DMS 273 (cell line): Measurements from ENCODE around the gene PARD3.

Experiments used
- DNase-seq: peaks from one replicate; lab custom pipeline; 2025; ENCODE audit not compliant: unreplicated experiment; lab: John Stamatoyannopoulos, UW

Gene PARD3

GRCh38 chr10:34178196-34178595 is 636.9 kb downstream of the PARD3 start:
- no peak for DNase-seq

- no peak for DNase-seq
These were observed 637.7 kb downstream of the PARD3 start for GRCh38 chr10:34177445-34177844.

GRCh38 chr10:34176351-34176750 is 638.7 kb downstream of the PARD3 start:
- no peak for DNase-seq

- no peak for DNase-seq
These were observed 640.0 kb downstream of the PARD3 start for GRCh38 chr10:34175121-34175520.

- DNase-seq, result no peak
These were observed 642.1 kb downstream of the PARD3 start for GRCh38 chr10:34172936-34173533.

DNA sequence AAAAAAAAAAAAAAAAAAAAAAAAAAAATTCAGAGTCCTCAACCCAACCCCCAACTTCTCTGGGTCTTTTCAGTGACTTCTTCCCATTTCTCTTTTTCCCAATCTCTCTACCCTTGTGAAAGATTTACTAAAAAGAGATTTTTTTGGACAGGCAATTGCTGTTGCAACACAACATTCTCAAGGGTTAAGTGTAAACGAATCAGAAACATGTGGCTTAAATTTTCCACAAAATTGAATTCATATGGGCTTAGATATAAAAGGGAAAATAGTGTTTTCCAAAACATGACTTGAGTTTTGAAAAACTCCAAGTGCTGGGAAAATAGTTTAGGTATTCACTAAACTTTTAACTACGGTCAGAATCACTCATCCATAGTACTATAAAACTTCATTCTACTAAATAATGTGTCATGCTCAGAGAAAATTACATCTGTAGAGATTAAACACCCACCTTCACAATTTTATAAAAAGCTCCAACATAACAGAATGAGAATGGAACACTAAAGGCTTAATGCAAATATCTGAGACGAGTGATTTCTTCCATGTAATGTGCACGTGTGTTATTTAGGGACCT is 643.1 kb downstream of the PARD3 start:
- no peak for DNase-seq

DNA sequence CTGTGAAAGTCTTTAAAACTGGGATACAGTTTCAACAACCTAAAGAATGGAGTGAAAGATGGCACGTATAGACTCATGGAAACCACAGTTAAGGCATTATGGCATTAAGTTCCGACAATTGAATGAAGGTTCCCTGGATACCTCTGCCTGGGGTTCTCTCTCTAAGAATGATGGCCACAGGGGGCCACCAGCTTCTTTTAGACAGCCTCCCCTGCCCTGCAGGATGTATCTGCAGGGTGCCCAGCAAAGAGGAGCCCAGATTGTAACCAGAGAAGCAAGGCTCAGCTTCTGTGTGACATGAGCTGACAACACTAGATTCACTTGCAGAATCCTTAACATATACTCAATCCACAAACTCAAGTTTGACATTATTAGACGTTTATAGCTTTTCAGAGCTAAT is 645.4 kb downstream of the PARD3 start:
- no peak for DNase-seq

DNA sequence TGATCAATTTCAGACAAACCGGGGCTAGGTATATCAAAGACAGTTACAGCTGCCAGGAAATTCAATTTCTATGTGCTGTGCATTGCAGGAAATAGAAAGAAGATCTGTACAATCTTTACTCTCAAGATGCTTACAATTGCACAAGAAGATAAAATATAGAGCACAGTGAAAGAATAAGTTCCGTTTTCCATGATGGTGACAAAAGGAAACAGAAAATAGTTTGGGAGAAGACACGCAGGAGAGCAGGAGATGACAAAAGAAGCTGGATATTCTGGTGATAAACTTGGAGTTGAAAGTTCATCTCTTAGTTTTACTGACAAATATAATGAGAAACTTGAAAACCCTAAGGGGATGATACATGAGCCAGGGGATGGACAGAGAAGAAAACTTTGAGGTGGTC is 646.0 kb downstream of the PARD3 start:
- DNase-seq, result no peak

DNA sequence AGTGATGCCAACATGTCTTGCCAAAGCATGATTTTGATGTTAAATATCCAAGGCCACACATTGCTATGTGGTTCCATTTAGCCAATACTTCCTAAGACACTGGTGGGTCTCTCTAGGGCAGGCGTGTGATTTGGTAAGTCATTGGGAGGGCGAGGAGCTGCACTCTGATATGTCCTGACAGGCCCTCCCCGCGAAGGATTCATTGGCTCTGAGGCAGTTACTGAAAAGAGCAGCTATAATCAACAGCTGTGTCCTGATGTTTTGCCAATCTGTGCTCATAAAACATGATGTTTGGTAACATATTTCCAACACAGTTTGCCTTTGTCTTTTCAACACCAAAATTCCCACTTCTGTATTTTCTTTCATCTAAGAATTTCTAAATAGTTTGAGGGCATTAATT is 646.7 kb downstream of the PARD3 start:
- DNase-seq, result peak; percentile 15

DNA sequence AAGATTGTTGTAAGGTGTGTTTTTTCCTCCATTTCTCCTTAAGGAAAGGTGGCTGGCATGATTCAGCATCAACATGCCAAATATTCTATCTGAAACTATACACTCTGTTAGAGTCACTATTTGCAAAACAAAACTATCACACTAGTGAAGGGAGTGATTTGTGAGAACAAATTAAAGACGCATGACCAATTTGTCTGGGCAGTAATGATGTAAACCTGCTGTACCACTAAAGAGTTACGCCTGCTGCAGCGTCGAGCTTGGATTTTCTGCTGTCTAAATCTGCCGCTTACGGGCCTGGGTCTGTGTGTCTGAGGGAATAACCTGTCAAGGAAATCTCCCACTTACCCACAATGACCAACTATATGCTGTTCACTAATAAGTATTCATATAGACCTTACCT is 648.3 kb downstream of the PARD3 start:
- DNase-seq, result no peak

DNA sequence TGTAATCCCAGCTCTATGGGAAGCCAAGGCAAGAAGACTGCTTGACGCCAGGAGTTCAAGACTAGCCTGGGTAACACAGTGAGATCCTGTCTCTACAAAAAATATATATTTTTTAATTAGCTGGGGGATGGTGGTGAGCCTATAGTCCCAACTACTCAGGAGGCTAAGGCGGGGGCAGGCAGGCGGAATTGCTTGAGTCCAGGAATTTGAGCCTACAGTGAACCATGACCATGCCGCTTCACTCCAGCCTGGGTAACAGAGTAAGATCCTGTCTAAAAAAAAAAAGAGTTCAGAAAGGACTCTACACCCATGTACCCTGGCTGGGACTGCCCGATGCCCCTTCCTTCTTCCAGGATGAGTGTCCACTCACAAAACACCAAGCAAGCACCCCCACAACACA is 648.7 kb downstream of the PARD3 start:
- no peak for DNase-seq

GRCh38 chr10:34164029-34164428 is 651.1 kb downstream of the PARD3 start:
- no peak for DNase-seq

- DNase-seq, result no peak
These were observed 651.8 kb downstream of the PARD3 start for GRCh38 chr10:34163075-34163905.

- DNase-seq, result peak; percentile 0
These were observed 653.2 kb downstream of the PARD3 start for GRCh38 chr10:34161777-34162370.

DNA sequence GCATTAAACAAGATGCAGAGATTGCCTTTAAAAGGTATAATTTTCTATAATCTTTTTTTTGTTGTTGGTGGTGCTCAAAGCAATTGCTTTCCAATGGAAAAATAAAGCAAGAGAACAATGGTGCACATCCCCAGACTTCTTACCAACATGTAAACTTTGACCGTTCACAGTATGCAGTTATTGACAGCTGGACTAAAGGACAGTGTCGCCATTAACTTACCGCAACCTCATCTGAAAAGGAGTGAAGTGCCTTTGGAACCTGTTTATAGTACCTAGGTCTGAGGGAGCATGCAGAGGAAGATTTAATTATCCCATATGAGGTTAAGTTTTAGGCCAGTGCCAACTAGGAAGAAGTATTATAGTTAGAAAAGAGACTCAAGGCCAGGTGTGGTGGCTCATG is 654.5 kb downstream of the PARD3 start:
- DNase-seq, result no peak

GRCh38 chr10:34157501-34157900 is 657.6 kb downstream of the PARD3 start:
- no peak for DNase-seq

GRCh38 chr10:34156781-34157425 is 658.2 kb downstream of the PARD3 start:
- DNase-seq, result no peak

DNA sequence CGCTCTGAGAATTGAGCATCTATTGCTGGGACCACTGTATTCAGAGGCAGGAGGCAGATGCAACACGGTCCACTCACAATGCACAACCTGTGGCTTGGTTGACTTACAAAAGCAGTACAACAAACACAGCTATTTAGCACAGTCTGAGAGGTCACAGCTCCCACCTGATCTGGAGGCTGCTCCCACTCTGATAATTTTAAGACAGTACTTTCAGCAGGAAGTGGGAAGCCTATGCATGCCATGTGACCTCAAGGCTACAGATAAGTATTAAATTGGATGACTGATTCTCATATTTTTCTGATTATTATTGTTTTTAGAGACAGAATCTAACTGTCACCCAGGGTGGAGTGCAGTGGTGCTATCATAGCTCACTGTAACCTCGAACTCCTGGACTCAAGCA is 659.3 kb downstream of the PARD3 start:
- DNase-seq, result no peak

DNA sequence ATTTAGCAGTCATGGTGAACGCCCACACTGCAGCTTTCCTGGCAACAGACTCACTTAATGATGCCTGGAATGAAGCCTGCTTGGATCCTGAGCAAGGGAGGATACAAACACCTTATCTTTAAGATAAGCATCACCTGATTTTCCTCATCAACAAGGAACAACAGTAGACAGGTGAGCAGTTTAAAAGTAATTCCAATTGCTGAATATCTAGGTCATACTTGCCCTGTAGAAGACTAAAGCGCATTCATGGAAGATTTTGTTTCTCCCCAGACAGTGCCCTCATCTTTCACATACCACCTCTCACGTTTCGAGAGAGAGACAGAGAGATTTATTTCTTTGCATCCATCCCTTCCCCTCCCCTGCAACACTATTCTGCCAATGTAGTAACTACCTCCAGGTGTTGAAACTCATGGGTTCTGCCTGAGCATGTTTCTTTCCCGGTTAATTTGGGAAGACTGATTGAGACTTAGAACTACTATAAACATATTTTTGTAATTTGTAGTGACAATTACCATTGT is 660.7 kb downstream of the PARD3 start:
- DNase-seq, result no peak

DNA sequence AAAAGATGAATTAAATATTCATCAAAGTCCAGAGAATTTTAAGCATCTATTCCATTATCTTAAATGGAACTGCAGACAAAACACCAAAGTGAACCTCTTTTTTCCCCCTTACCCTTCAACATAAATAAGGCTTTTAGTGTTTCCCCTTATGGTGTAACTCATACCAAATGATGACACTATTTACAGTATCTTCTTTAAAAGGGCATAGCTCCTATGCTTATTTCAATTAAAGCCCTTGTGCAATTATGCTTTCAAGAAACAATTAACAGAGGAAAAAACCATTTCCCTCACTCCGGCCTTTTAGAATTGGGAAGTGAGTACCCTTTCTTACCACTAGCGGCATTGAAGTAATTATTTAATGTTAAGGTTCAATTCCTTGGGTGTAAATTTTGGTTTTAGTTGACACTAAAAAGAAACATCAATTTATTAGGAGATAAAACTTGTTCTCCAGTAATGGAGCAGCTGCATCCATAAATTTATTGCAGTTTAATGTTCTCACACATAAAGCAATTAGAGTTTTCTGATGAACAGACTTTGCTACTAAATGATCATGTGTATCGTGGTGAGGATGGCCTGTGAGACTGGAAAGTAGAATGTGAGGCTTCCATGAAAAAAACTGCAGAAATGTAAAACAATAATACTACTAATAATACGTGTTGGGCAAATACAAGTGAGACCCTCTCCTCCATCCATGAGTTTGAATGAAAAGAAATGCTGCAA is 661.3 kb downstream of the PARD3 start:
- DNase-seq, result no peak

DNA sequence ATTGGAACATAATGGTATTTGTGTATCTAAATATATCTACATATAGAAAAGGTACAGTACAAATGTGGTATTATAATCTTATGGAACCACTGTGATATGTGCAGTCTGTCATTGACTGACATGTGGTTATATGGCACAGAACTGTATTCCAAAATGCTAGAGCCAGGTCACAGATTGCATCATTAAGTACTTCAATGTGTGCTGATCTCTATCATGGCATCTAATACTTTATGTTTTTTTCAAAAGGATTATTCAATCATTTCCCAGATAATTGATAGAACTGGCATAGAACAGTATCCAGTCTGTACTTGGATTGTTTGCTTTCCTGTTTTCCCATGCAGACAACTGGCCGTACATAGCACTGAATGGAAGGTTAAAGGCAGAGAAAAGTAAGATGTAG is 662.7 kb downstream of the PARD3 start:
- no peak for DNase-seq
